NCI-H2029 (cell line): Measurements from ENCODE around the gene LY6G5C.

Source experiments
- DNase-seq: peaks from one replicate; lab custom pipeline; 2025; lab: John Stamatoyannopoulos, UW

LY6G5C gene

GRCh38 chr6:31680226-31681134 lies at the start of gene LY6G5C:
Gene LY6G5C, minus strand, starts transcription at chr6:31681067. Its CDS starts 694 bp downstream, at chr6:31680373.
- peak; percentile 87 for DNase-seq

GRCh38 chr6:31729979-31730630 lies 49.2 kb upstream of the LY6G5C start:
- peak; percentile 51 for DNase-seq

GRCh38 chr6:31729515-31729978 lies 48.7 kb upstream of the LY6G5C start:
- peak; percentile 78 for DNase-seq

GRCh38 chr6:31728767-31729514 lies 48.1 kb upstream of the LY6G5C start, which contains the start of gene DDAH2:
Gene DDAH2, minus strand, starts transcription at chr6:31729299. Its CDS starts 138 bp downstream, at chr6:31729161.
- DNase-seq, result no peak

GRCh38 chr6:31727717-31728671 lies 47.1 kb upstream of the LY6G5C start:
- no peak for DNase-seq

GRCh38 chr6:31727034-31727716 lies 46.3 kb upstream of the LY6G5C start:
- DNase-seq, result no peak

GRCh38 chr6:31725502-31726350 lies 44.9 kb upstream of the LY6G5C start:
- DNase-seq, result no peak

- DNase-seq, result no peak
Observed at GRCh38 chr6:31723980-31724691, 43.3 kb upstream of the LY6G5C start.

GRCh38 chr6:31723245-31723979 lies 42.5 kb upstream of the LY6G5C start, which contains the start of gene MPIG6B:
Gene MPIG6B, plus strand, starts transcription at chr6:31723373. Its CDS starts 11 bp downstream, at chr6:31723384.
- DNase-seq, result no peak

- DNase-seq, result peak; percentile 4
Observed at GRCh38 chr6:31722173-31722572, 41.3 kb upstream of the LY6G5C start.

GRCh38 chr6:31721351-31722020 lies 40.6 kb upstream of the LY6G5C start, which contains the start of gene LY6G6C:
Gene LY6G6C, minus strand, starts transcription at chr6:31721746. Its CDS starts 67 bp downstream, at chr6:31721679.
- DNase-seq, result no peak

- DNase-seq, result no peak
Observed at GRCh38 chr6:31720196-31720770, 39.4 kb upstream of the LY6G5C start.

GRCh38 chr6:31719001-31719400 lies 38.1 kb upstream of the LY6G5C start:
- no peak for DNase-seq

- DNase-seq, result peak; percentile 74
Observed at GRCh38 chr6:31718265-31718664, 37.4 kb upstream of the LY6G5C start.

- DNase-seq, result no peak
Observed at GRCh38 chr6:31717499-31718222, 36.8 kb upstream of the LY6G5C start.
